Transverse colon (tissue), 4 donors: Measurements from ENCODE around the gene UQCR11. TPM values are rescaled to one million over a fixed set of nuclear protein-coding genes. Genes with fewer than 3 reads are reported as not detected.
A peak's percentile ranks its signal among the peaks of the same experiment; 100 is the strongest.

Experiments
- DNase-seq: peaks from one replicate; pipeline ENCODE4 v3.0.0-alpha.2; 2019
- H3K27ac ChIP-seq, 4 donors: fragments of 200-600 bp; sonication (generic); 2 replicates each; pipeline ENCODE4 v1.5.1; 2016 to 2018; ENCODE audit warnings: inconsistent platforms in 4 of 4
- H3K27me3 ChIP-seq: fragments of 200-600 bp; sonication (generic); 2 replicates; pipeline ENCODE4 v1.5.1; 2017; ENCODE audit warnings: inconsistent platforms
- H3K36me3 ChIP-seq, 4 donors: fragments of 200-600 bp; sonication (generic); 2 replicates each; pipeline ENCODE4 v1.5.1; 2017 to 2019; ENCODE audit warnings: inconsistent platforms in 4 of 4
- H3K4me1 ChIP-seq, 4 donors: fragments of 200-600 bp; sonication (generic); 2 replicates each; pipeline ENCODE4 v1.5.1; 2017 to 2020; ENCODE audit warnings: inconsistent platforms in 4 of 4
- H3K4me3 ChIP-seq, 4 donors: fragments of 200-600 bp; sonication (generic); 1 replicate in 1 of 4; 2 replicates in 3 of 4; pipeline versions ENCODE4 v1.5.1 to v1.6.1; 2017 to 2019; ENCODE audit warnings: inconsistent platforms in 4 of 4
- H3K9me3 ChIP-seq, 2 donors: fragments of 200-600 bp; sonication (generic); 2 replicates each; pipeline ENCODE4 v1.5.1; 2017 to 2019; ENCODE audit warnings: inconsistent platforms in 2 of 2
- EP300 ChIP-seq: sonication (generic); formaldehyde crosslinking; IDR thresholded peaks from one replicate; pipeline ENCODE4 v1.6.1; 2017; ENCODE audit warnings: antibody characterized with exemption, low read depth
- POLR2A ChIP-seq: fragments of 450-650 bp; IDR thresholded peaks from one replicate; pipeline ENCODE4 v1.6.1; 2016; ENCODE audit warnings: antibody characterized with exemption, mild to moderate bottlenecking, moderate library complexity
- POLR2AphosphoS5 ChIP-seq, 3 donors: sonication (generic); formaldehyde crosslinking; IDR thresholded peaks; one replicate each; pipeline ENCODE4 v1.6.1; 2016; ENCODE audit warnings: antibody characterized with exemption in 3 of 3
- WGBS, 2 donors: methylation state at CpG; one replicate each; pipeline ENCODE4 v1.1.5; 2018; ENCODE audit warnings: low coverage in 1 of 2; 5-methylcytosine and 5-hydroxymethylcytosine counted together
- in situ Hi-C, 4 donors: fragments of 200-750 bp; cut with MboI; loops; one replicate each; pipeline versions ENCODE4 v1.15.0 to v1.15.1; 2017; ENCODE audit warnings: low sequenced_read_pairs in 3 of 4, low pct_ligation_motif_present in 1 of 4, low pct_unique_long_range_greater_than_20kb in 1 of 4
- intact Hi-C: fragments of 100-400 bp; cut with DNase I; formaldehyde crosslinking; loops from one replicate; pipeline ENCODE4 v1.15.1; 2023; ENCODE audit warnings: low total_unique reads
- total RNA-seq, 4 donors: library from RNA; depleted of rRNA; stranded (reverse); fragments of >200 nt; gene quantifications; one replicate each; pipeline ENCODE4 v1.1.0, GENCODE V29; 2016
- TF ChIP-seq, protein P1 (sequence below), 5 experiments: fragments of 200-600 bp in 3 of 5; fragments of 450-650 bp in 2 of 5; sonication (generic) in 3 of 5; IDR thresholded peaks; 1 replicate in 2 of 5; 2 replicates in 3 of 5; pipeline ENCODE4 v1.5.1; 2016 to 2017; ENCODE audit warnings: antibody characterized with exemption in 5 of 5, inconsistent platforms in 3 of 5, mild to moderate bottlenecking in 2 of 5, moderate library complexity in 1 of 5

UQCR11 gene
- total RNA-seq, 4 donors from 2014 or later = 19.9 to 120 (median 60.8) TPM

- 75 to 93% methylated on average over 2 to 20 of the region's 20 CpGs for WGBS, 2 donors
- H3K9me3 ChIP-seq = no peaks in the 10 kb centered on the region
- TF ChIP-seq POLR2AphosphoS5 (IDR thresholded peaks at IDR 0.05) (no peak), POLR2A (no peak), EP300 (no peak)
- TF ChIP-seq, protein P1, sequence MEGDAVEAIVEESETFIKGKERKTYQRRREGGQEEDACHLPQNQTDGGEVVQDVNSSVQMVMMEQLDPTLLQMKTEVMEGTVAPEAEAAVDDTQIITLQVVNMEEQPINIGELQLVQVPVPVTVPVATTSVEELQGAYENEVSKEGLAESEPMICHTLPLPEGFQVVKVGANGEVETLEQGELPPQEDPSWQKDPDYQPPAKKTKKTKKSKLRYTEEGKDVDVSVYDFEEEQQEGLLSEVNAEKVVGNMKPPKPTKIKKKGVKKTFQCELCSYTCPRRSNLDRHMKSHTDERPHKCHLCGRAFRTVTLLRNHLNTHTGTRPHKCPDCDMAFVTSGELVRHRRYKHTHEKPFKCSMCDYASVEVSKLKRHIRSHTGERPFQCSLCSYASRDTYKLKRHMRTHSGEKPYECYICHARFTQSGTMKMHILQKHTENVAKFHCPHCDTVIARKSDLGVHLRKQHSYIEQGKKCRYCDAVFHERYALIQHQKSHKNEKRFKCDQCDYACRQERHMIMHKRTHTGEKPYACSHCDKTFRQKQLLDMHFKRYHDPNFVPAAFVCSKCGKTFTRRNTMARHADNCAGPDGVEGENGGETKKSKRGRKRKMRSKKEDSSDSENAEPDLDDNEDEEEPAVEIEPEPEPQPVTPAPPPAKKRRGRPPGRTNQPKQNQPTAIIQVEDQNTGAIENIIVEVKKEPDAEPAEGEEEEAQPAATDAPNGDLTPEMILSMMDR (IDR thresholded peaks at IDR 0.05) = no peak
- no peak overlapping the region for H3K4me3 ChIP-seq
- no peaks in the 10 kb centered on the region for H3K27me3 ChIP-seq
- H3K4me1 ChIP-seq = peaks cover 8 to 21% (median 11%) of the 10 kb centered on the region in 4 donors
- in situ Hi-C loops = no loop called here
- peak overlapping the region; percentile 88 to 93 (median 90) for H3K27ac ChIP-seq
- intact Hi-C loops = no loop called here
- no peaks in the 10 kb centered on the region for H3K36me3 ChIP-seq
- DNase-seq = no peak
These were observed 44.7 kb upstream of the UQCR11 start for GRCh38 chr19:1649706-1650649.

DNA sequence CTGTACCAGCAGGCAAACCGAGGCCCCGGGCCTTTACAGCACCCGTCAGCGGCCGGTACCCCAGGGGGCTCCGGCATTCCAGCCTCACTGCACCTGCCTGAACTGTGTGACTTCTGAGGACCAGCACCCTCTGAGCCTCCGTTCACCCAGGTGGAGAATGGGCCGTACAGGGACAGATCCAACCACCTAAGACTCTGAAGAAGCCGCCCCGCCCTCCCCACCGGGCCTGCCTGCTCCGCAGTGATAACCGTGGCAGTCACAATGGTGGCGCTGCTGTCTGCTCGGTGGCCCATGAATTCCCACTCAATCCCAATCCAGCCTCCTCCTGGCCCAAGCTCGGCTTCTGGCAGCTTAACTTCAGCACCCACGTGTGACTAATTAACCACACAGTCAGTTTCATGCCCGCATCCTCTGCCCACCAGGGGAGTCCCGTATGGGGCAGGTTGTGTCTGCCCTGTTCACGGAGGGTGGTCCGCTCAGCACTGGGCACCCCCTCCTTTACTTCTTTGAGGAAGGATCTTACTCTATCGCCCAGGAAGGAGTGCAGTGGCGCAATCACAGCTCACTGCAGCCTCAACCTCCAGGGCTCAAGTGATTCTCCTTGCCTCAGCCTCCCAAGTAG is 43.8 kb upstream of the UQCR11 start:
- in situ Hi-C loops (no loop called here), intact Hi-C loops (no loop called here)
- 75% methylated on average over 23 of the region's 23 CpGs; no CpG with 5 or more reads in 1 of the 2 donors for WGBS, 2 donors
- H3K27ac ChIP-seq = peak overlapping the region in 3 of 4 donors; percentile 13 to 88 (median 44)
- DNase-seq = peak; percentile 50
- no peaks in the 10 kb centered on the region for H3K27me3 ChIP-seq
- no peak overlapping the region for H3K4me3 ChIP-seq
- peaks cover 8 to 21% (median 11%) of the 10 kb centered on the region in 4 donors for H3K4me1 ChIP-seq
- no peaks in the 10 kb centered on the region for H3K9me3 ChIP-seq
- no peak for TF ChIP-seq POLR2A
- TF ChIP-seq POLR2AphosphoS5 (IDR thresholded peaks at IDR 0.05) = no peak
- no peak for TF ChIP-seq EP300
- TF ChIP-seq, protein P1 (IDR thresholded peaks at IDR 0.05) = no peak
- peaks cover 0 to 1% (median 0%) of the 10 kb centered on the region in 4 donors for H3K36me3 ChIP-seq

- DNase-seq = peak; percentile 61
- Histone ChIP-seq H3K27ac (peak overlapping the region in 2 of 4 donors; percentile 44 to 88), H3K9me3 (no peaks in the 10 kb centered on the region), H3K27me3 (no peaks in the 10 kb centered on the region), H3K4me3 (no peak overlapping the region), H3K36me3 (peaks cover 0 to 4% (median 0%) of the 10 kb centered on the region in 4 donors), H3K4me1 (peaks cover 8 to 18% (median 11%) of the 10 kb centered on the region in 4 donors)
- in situ Hi-C loops = no loop called here
- intact Hi-C loops = no loop called here
- WGBS, 2 donors = 60% methylated on average over 10 of the region's 10 CpGs; no CpG with 5 or more reads in 1 of the 2 donors
- TF ChIP-seq EP300 (no peak), POLR2AphosphoS5 (IDR thresholded peaks at IDR 0.05) (no peak), POLR2A (no peak)
- TF ChIP-seq, protein P1 (IDR thresholded peaks at IDR 0.05) = no peak
These were observed 43.2 kb upstream of the UQCR11 start for GRCh38 chr19:1648459-1648849.
